D341Med (cell line): ENCODE data around the gene PPP2R5B.
A peak's percentile ranks its signal among the peaks of the same experiment; 100 is the strongest.

Experiments used
- DNase-seq: peaks from one replicate; pipeline ENCODE4 v3.0.0; 2012; ENCODE audit warnings: low spot score

PPP2R5B gene

DNA sequence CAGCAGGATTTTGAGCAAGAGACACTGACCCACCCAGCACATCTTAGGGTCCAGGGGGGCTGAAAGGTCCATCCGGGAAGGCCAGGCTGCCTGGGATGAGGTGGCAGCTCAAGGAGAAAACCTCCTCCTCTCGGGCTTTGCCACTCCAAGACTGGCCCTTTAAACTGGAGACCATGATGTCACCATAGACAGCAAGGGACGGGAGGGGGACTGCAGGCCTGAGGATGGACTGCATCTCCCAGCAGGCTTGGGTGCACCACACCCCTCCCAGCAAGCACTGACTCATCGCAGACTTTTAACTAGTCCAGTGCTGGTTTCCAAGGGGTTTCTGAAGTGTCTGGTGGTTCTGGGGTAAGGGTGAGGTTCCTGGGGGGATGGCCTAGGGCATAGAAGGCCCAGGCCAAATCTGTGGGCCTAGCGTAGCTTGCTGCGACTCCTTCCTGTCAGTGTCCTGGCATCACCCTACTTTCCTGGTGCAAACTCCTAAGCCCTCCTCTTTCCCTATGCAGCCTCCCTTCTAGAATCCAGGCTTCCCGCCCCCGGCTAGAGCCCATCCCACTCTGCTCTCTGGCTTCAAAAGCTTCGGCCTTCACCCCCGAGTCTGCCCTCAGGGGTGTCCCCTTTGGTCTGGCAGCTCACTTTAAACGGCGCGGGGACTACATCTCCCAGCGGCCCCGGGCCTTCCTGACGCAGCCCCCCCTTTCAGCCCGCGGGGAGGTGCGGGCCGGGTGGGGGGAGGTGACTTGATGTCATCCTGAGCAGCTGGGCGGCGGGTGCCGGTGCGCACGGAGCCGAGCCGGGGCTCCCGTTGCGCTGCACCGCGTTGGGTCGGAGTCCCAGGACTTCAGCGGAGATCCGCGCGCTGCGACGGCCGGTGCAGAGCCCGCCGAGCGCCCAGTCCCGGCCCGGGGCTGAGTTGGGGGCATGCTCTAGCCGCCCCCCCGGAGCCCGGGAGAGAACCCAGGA, at the start of gene PPP2R5B:
PPP2R5B (plus strand) TSS at position 746 of the 966 bp plus-strand sequence. CDS start 1,046 bp downstream, outside the sequence.
- peak; percentile 96 for DNase-seq

DNA sequence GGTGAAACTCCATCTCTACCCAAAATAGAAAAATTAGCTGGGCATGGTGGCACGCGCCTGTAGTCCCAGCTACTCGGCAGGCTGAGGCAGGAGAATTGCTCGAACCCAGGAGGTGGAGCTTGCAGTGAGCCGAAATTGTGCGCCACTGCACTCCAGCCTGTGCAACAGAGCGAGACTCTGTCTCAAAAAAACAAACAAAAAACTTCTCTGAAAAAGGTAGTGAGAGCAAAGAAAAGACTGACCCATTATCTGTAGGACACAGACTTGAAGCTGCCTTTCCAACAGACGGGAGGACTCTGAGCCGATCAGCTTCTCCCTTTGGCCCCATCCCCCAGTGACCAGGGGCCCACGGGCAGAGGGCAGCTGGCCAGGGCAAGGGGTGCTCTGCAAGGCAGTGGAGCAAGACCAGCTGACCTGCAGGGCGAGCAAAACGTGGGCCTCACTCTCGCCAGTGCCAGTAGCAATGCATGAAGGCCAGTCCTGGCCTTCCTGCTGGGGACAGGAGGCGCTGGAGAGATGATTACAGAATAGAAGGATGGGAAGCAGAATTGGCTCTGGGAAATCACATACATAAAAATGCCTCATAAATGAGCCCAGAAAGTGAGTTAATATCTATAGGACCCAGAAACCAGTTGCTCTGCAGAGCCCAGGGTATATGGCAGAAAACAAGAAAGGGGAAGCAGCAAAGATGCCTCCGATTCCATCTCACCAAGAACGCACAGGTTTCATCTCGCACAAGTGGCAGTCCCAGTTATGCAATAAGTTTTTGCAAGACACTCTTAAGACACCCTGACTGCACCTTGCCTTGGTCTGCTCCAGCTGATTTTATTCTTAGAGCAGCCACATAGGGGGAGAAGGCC, 48.9 kb upstream of the PPP2R5B start:
- no peak for DNase-seq

DNA sequence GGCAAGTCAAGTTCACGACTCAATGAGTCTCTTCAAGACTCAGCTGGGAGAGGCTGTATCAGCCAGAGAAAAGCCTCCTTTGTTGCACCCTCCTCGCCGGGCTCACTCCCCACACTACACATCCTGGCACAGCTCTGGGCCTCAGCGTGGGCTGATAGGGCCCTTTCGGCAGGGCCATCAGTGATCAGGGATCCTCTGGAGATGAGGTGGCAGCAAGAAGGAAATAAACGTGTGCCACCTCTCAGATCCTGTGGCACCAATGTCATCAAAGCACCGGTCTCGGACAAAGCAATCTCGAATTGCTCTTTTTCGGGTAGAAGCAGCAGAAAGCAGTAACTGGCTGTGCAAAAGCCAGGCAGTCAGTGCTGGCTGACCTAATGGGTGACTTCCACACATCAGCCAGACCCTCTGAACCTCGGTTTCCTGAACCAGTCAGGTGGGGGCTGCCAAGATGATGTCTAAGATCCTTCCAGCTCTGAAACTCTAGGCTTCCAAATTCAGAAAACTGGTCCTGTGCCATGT, 48.2 kb upstream of the PPP2R5B start:
- DNase-seq, result no peak

DNA sequence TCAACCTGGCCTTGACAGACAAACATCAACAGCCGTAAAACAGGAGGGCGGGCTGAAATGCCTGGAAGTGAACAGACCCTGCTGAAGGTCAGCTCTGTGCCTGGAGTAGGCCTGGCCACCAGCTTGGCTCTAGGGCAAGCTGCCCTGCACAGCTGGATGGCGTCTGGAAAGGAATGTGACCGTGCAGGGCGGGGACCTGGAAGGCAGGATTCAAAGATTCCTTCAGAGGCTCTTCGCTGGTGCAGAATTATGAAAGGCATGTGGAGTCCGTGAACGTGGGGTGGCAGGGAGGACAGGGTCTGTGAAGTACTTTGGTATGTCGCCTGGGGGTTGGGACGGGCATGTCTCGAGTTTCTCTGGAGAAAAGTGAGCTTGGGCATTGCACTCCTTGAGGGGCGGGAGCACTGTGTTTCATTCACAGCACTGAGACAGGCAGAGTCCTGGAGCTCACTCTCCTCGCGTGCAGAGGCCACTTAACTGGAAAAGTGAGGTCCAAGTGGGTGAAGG, 47.6 kb upstream of the PPP2R5B start:
- no peak for DNase-seq

DNA sequence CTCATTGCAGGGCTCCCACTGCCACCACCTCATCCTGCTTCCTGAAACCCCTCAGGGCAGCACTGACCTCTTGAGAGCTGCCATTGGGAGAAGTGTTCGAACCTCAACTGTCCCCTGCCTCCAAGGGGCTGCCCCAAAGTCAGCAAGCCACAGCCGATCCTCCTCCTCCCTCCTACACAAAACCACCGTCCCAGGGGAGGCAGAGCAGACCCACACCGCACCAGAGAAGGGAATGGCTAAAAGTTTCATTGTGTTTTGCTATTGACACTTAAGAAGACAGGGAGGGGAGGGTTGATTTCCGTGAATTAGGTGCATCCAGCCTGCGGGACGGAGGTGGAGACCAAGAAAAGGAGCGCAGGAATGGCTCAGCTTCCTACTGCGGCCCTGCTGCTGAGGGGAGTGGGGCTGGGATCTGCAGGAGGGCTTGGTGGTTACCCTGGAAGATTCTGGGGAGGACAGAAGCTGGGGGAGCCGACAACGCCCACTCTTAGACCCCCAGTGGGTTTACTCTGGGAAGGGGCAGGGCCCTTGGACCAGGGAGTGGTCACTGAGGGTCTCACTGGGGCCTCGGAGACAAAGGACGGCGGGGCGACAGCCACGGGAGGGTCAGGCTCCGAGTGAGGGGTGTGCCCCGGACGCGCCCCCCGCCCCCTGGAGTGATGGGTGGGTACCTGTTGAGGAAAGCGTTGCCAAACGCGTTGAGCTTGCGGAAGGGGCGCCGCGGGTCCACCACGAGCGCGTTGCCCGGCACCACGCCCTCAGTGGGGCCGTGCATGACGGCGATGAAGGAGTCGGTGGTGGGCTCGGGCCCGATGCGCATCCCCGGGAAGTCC, 46.9 kb upstream of the PPP2R5B start:
- DNase-seq, result no peak

DNA sequence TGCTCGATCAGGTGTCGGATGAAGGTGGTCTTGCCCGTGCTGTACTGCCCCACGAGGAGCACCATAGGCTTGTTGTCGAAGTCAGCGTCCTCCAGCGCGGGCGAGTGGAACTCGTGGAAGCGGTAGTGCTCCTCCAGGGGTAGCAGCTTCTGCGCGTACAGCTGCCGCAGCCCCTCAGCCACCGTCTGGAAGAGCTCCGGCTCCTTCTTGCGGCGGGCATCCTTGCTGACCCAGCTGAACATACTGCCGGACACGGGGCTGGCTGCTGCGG, 46.3 kb upstream of the PPP2R5B start:
- no peak for DNase-seq

DNA sequence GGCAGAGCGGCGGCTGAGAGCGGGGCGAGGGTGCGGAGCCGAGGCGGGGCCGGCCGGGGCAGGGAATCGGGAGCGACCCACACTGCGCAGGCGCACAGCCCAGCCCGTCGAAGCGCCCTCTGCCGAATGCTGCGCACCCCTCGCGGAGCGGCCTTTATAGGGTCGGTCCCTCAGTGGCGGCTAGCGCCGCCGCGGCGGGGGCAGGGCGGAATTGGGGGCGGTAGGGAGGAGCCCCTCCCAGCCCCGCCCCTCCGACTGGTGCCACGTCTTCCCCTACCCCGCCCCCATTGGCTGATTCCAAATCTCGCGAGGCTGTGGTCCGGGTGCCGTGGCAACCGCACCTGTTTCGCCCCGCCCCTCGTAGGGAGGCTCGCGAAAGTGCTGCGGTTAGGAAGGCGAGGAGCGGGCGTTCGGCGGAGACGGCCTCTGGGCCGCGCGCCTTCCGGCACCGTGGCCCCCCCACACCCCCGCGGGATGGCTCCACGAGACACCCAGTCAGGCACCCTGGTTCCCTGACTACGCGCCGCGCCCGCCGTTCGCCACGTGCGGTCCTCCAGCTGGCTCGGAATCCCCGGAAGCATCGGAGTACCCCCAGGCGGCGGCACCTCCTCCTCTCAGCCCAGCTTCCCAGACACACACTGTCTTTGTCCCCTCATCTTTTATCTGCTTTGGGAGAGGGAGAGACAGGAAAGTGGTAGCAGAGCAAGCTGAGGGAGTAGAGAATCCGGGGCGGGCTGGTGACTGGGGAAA, 45.8 kb upstream of the PPP2R5B start, which contains the start of gene EHD1:
EHD1 (minus strand) TSS at position 128 of the 750 bp plus-strand sequence. CDS start 157 bp downstream, outside the sequence.
- peak; percentile 99 for DNase-seq

DNA sequence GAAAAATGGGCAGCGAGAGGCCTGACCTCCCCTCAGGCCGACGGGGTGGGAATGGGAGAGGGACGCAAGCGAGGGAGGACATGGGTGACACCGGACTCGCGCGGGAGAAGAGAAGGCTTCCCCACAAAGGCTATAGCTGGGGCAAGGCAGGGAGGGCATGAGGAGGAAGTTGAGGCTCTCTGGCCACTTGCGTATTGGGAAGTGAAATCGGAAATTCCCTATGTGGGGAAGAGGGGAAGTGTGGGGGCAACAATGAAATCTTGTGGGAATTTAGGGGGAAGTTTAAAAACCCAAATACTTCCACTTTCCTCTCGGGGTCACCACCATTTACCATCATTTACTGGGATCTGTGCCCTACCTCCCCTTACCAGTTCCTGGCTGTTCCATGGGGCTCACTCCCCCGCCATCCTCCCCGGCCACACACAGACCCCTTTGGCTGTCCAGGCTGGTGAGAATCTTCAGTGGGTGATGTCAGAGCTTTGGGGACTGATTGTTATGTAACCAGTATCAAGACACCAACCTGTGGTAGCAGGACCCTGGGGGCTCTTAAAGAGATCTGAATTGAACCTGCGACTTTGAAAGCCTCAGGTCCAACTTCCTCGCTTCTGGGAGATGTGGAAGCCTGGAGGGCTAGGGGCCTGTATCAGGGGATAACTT, 45.1 kb upstream of the PPP2R5B start:
- no peak for DNase-seq

DNA sequence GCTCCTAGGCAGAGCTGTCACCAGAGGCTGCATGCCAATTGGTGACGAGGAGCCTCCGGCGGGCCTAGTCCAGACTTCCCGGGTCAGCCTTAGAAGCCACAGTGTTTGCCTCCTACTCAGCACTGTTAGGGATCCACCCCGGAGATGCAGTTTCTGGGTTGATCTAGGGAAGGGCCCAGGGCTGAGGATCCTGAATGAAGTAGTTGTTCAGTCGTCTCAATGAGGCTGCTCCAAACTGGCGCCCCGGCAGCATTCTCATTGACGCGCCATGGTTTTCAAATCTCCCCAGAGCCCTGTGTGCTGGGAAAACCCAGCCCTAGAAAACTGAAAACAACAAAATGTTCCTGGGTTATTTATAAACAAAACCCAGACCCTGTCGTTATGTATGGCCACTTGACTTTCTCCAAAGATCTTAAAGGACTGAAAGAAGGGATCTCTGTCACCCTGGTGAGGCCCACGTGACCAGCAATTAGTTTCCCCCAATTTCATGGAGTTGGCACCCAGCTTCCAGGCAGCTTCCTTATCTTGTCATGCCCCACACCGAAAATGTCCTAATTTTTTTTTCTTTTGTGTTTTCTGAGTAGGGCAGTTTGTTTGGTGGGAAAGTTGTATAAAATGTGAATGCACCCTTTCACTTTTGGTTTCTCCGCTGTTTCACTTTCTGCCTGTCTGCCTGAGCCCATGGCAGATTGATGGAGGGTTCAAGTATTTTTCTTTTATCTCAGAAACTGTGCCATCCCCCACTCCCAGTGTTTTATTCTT, 44.1 kb upstream of the PPP2R5B start:
- no peak for DNase-seq

DNA sequence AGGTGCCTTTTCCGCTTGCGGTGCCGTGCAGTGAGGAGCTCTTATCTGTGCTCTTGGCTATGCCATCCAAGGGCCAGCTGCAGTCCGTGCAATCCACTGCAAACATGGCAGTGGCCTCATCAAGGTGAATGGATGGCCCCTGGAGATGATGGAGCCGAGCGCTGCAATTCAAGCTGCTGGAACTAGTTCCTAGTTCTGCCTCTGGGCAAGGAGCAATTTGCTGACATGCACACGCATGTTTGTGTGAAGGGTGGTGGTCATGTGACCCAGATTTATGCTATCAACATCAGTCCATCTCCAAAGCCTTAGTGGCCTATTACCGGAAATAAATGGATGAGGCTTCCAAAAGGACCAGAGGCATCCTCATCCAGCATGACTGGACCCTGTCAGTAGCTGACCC, 43.0 kb upstream of the PPP2R5B start:
- DNase-seq, result no peak

DNA sequence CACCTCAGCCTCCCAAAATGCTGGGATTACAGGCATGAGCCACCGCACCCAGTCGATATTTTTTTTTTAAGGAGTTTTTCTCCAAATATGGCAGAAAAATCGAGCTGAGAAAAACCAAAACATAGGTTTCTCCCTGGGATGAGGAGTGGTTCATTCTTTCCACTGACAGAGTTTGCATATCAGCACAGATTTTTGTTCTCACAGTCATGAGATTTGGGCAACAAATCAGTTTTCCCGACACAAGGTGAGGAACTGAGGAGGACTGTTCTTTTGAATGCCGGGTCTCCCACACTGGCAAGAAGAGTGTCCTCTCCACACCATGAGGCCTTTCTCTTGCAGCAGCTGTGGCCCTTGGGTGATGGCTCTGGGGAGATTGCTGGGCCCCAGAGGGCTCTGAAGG, 42.2 kb upstream of the PPP2R5B start:
- DNase-seq, result no peak

DNA sequence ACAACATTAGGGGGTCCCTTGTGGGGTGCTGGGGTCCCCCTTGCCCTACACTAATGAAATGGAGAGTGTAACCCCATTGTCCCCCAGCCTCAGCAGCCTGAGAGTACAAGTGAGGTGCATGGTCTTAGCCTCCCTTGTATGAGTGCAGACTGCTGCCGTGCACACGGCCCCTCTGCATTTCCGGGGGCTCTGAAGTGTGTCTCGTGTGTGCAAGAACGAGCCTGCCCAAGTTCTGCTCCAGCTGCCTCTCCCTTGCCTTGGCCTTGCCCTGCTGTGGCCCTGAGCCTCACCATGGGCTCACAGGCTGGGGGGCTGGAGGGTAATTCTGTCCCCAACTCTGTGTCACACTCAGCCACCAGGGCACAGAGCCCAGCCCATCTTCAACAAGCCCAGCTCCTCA, 40.9 kb upstream of the PPP2R5B start:
- DNase-seq, result no peak

DNA sequence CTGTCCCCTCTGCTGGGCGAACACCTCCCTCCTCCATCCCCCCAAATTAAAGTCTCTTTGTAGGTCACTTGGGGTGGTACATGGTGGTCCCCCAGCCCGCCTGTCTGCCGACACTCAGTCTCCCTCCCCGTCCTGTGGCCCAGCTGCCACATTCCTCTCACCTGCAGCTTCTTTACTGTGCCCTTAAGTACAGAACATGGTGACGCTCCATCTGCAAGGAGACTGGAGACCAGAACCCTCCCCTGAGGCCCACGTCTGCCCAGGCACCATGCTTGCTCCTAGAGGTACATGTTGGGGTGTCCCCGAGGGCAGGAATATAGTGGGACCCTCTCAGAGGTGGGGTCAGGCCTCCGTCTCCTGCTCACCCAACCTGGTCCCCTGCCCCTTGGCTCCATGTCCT, 40.5 kb upstream of the PPP2R5B start:
- no peak for DNase-seq

DNA sequence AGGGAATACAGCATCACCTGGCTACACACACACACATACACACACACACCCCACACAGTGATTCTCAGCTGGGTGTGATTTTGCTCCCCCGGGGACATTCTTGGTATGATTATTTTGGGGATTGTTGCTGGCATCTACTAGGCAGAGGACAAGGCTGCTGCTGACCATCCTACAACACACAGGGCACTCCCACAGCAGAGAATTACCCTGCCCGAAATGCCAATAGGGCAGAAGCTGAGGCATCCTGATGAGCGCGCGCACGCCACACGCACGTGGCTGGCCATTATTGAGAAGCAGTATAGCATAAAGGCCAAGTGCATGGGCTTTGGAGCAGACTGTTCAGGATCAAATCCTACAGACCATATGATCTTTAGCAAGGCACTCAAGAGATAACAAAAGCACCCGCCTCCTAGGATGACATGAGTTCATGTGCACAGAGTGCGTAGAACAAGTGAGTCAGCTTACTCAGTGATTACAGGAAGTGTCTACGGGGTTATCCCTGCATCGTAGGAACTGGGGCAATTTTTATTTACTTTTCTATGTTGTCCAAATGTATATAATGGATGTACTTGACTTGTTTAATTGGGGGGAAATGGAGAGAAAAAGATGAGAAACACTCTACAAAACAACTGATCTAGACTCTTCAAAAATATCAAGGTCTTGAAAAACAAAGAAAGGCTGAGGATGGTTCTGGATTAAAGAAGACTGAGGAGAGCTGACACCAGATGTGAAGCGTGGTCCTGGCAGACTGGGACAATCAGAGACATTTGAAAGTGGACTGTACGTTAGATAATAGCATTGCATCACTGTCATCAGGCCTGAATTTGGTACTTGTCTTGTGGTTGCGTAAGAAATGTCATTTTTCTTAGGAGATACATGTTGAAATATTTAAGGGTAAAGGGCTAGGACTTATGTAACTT, 38.9 kb upstream of the PPP2R5B start:
- DNase-seq, result no peak

DNA sequence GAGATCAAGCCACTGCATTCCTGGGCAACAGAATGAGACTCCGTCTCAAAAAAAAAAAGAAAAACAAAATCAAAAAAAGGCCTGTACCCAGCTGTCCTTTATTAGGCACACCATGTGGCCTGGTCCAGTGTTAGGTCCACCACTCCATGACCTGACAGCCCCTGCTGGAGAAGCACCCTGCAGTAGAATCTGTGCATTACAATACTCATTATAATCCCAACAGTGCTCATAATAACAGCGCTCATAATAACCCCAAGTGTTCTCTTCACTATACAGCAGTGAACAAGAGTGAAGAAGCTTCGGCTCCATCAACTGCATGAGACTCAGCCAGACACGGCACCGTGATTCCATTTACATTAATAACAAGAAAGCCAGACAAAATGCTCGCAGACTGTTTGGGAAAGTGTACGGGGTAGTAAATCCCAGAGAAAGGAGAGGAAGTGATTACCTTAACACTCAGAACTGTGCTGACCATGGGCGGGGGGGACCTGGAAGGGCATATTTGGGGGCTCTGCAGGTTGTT, 37.2 kb upstream of the PPP2R5B start:
- DNase-seq, result no peak

DNA sequence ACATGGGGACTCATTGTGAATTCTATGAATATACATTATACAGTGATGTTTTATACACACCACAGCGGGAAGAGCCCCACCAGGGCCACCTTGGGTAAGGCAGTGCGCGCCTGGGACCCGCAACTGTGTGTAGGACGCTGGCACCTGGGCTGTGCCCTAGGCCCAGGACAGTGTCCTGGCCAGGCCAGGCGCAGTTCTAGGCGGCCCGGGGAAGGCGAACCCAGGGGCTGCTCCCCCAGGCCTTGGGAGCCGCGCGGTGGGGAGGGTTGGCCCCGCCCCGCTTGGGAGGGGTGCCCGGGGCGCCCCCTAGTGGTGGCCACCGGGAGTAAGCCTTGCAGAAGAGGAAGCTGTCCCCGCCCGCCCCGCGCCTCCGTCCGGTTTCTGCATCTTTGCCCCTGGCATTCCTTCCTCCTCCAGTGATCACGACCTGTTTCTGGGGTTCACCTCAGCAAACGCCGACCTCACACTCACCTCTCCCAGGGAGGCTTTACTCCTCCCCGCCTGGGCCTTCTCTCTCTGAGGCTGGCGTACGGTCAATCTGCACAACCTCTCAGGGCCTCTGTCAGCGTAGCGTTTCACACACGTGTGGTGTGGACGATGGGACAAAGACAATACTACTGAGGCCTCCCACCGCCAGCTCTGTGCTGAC, 36.6 kb upstream of the PPP2R5B start:
- peak; percentile 95 for DNase-seq

DNA sequence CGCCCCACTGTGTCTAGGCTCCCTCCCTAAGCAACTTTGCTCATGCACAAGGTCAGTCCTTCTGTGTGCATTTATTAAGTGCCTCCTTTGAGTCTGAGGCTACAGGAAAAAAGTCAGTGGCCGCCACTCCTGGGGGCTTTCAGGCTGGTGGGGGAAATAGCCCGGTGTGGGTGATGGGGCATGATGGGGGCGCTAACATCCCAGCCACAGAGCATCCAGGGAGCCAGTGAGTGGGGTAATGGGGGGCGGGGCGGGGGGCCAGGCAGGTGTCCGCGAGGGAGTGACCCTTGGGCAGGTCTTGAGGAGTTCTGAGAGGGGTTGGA, 36.1 kb upstream of the PPP2R5B start:
- no peak for DNase-seq
